GM23248 (cell line): ENCODE results near the gene ACAA1. TPM values are rescaled to one million over a fixed set of nuclear protein-coding genes. Genes with fewer than 3 reads are reported as not detected.

Source experiments
- DNase-seq: peaks from one replicate; pipeline ENCODE4 v3.0.0-alpha.2; 2015
- H2AFZ ChIP-seq: fragments of 200-600 bp; sonication (generic); 2 replicates; pipeline ENCODE4 v1.6.1; 2016; ENCODE audit warnings: antibody characterized with exemption
- H3F3A ChIP-seq: fragments of 200-600 bp; sonication (generic); 2 replicates; pipeline ENCODE4 v1.6.1; 2016; ENCODE audit warnings: mild to moderate bottlenecking, antibody characterized with exemption, mixed run types; ENCODE audit not compliant: insufficient read depth
- H3K27ac ChIP-seq: fragments of 200-600 bp; sonication (generic); 2 replicates; pipeline ENCODE4 v1.5.1; 2016; ENCODE audit warnings: mild to moderate bottlenecking
- H3K27me3 ChIP-seq: fragments of 200-600 bp; sonication (generic); replicated peaks from 2 replicates; pipeline ENCODE4 v1.6.1; 2016; ENCODE audit warnings: mild to moderate bottlenecking; ENCODE audit not compliant: insufficient read depth
- H3K36me3 ChIP-seq: fragments of 200-600 bp; sonication (generic); 2 replicates; pipeline ENCODE4 v1.6.1; 2016; ENCODE audit warnings: low read depth, mild to moderate bottlenecking
- H3K4me1 ChIP-seq: fragments of 200-600 bp; sonication (generic); 2 replicates; pipeline ENCODE4 v1.6.1; 2016; ENCODE audit warnings: mild to moderate bottlenecking; ENCODE audit not compliant: insufficient read depth
- H3K4me2 ChIP-seq: fragments of 200-600 bp; sonication (generic); one replicate; pipeline ENCODE4 v1.6.1; 2016; ENCODE audit warnings: mild to moderate bottlenecking; ENCODE audit not compliant: unreplicated experiment
- H3K4me3 ChIP-seq: fragments of 200-600 bp; sonication (generic); 2 replicates; pipeline ENCODE4 v1.5.1; 2016; ENCODE audit warnings: mild to moderate bottlenecking
- H3K79me2 ChIP-seq: fragments of 200-600 bp; sonication (generic); 2 replicates; pipeline ENCODE4 v1.6.1; 2016; ENCODE audit warnings: mild to moderate bottlenecking; ENCODE audit not compliant: insufficient read depth
- H3K9ac ChIP-seq: fragments of 200-600 bp; sonication (generic); 2 replicates; pipeline ENCODE4 v1.6.1; 2016; ENCODE audit warnings: mild to moderate bottlenecking
- H3K9me2 ChIP-seq: fragments of 200-600 bp; sonication (generic); 2 replicates; pipeline ENCODE4 v1.6.1; 2016; ENCODE audit warnings: mixed run types, mild to moderate bottlenecking, moderate library complexity; ENCODE audit not compliant: insufficient read depth
- H3K9me3 ChIP-seq: fragments of 200-600 bp; sonication (generic); one replicate; pipeline ENCODE4 v1.6.1; 2017; ENCODE audit warnings: low read depth
- H4K20me1 ChIP-seq: fragments of 200-600 bp; sonication (generic); 2 replicates; pipeline ENCODE4 v1.6.0; 2016; ENCODE audit not compliant: insufficient read depth
- EZH2 ChIP-seq: fragments of 200-600 bp; sonication (generic); IDR thresholded peaks from 2 replicates; pipeline ENCODE4 v1.6.1; 2018; ENCODE audit warnings: antibody characterized with exemption, mild to moderate bottlenecking; ENCODE audit not compliant: insufficient read depth, poor library complexity, severe bottlenecking
- EZH2phosphoT487 ChIP-seq: fragments of 200-600 bp; sonication (generic); IDR thresholded peaks from 2 replicates; pipeline ENCODE4 v1.6.1; 2018; ENCODE audit warnings: antibody characterized with exemption, moderate library complexity, mild to moderate bottlenecking, low read depth; ENCODE audit not compliant: insufficient read depth
- WGBS, 2 experiments: methylation state at CpG; one replicate each; pipeline ENCODE4 v1.1.6; 2015 to 2017; ENCODE audit warnings: low lambda C conversion rate in 2 of 2, low coverage in 1 of 2; ENCODE audit errors: missing lambda C conversion rate in 2 of 2; 5-methylcytosine and 5-hydroxymethylcytosine counted together
- in situ Hi-C: fragments of 300-500 bp; cut with MboI; formaldehyde crosslinking; loops from 2 replicates; pipeline ENCODE4 v1.15.0; 2020
- polyA plus RNA-seq: library from polyadenylated mRNA; unstranded; fragments of >200 nt; fragmentation: Nextera tagmentation; extraction: Ambion mirVana; gene quantifications from 2 replicates; pipeline ENCODE4 v1.2.1, GENCODE V29; 2016
- total RNA-seq: library from RNA; depleted of rRNA; stranded (reverse); fragments of >200 nt; shearing (Covaris generic); gene quantifications from 2 replicates; pipeline ENCODE4 v1.2.3, GENCODE V29; 2014

Gene ACAA1
- total and polyA plus RNA-seq, 2 experiments from 2014 or later = 32.9 to 50.5 TPM

GRCh38 chr3:38117748-38118420 lies 19.0 kb downstream of the ACAA1 start:
- H3K9me3 ChIP-seq = no peaks in the 10 kb centered on the region
- H3K9ac ChIP-seq = no peak overlapping the region
- no peaks in the 10 kb centered on the region for H3K4me1 ChIP-seq
- H3K27ac ChIP-seq = no peak overlapping the region
- in situ Hi-C loops = loop anchor here (25.0 kb wide), 1 partner anchor 369 kb away; the partner anchor contains the start of gene EXOG
- H2AFZ ChIP-seq = no peak overlapping the region
- no peaks in the 10 kb centered on the region for H3K79me2 ChIP-seq
- no peaks in the 10 kb centered on the region for H3K36me3 ChIP-seq
- no peak overlapping the region for H3K4me3 ChIP-seq
- no peaks in the 10 kb centered on the region for H3F3A ChIP-seq
- WGBS, 2 experiments = 42 to 51% methylated on average over 9 to 11 of the region's 11 CpGs
- H3K27me3 ChIP-seq = no peaks in the 10 kb centered on the region
- TF ChIP-seq EZH2phosphoT487 = no peak
- no peak for TF ChIP-seq EZH2
- no peak overlapping the region for H3K4me2 ChIP-seq
- H3K9me2 ChIP-seq = no peaks in the 10 kb centered on the region
- DNase-seq = peak; percentile 78
- H4K20me1 ChIP-seq = no peaks in the 10 kb centered on the region

- Histone ChIP-seq H3K9ac (no peak overlapping the region), H3K36me3 (no peaks in the 10 kb centered on the region), H3K27me3 (no peaks in the 10 kb centered on the region), H3K4me1 (no peaks in the 10 kb centered on the region), H3K79me2 (no peaks in the 10 kb centered on the region), H4K20me1 (no peaks in the 10 kb centered on the region), H3K9me3 (no peaks in the 10 kb centered on the region), H2AFZ (no peak overlapping the region), H3K4me2 (no peak overlapping the region), H3K27ac (no peak overlapping the region), H3F3A (no peaks in the 10 kb centered on the region), H3K4me3 (no peak overlapping the region), H3K9me2 (no peaks in the 10 kb centered on the region)
- peak; percentile 32 for DNase-seq
- in situ Hi-C loops = loop anchor here (25.0 kb wide), 1 partner anchor 370 kb away; the partner anchor contains the start of gene EXOG
- WGBS, 2 experiments = 62 to 70% methylated on average over 9 to 10 of the region's 10 CpGs
- no peak for TF ChIP-seq EZH2
- no peak for TF ChIP-seq EZH2phosphoT487
Observed at GRCh38 chr3:38117163-38117716, 19.7 kb downstream of the ACAA1 start.

GRCh38 chr3:38116471-38117162 lies 20.3 kb downstream of the ACAA1 start:
- Histone ChIP-seq H3K4me1 (no peaks in the 10 kb centered on the region), H3K79me2 (no peaks in the 10 kb centered on the region), H3K9me3 (no peaks in the 10 kb centered on the region), H2AFZ (no peak overlapping the region), H3K4me3 (no peak overlapping the region), H3K36me3 (no peaks in the 10 kb centered on the region), H3K4me2 (no peak overlapping the region), H3K27ac (no peak overlapping the region), H3F3A (no peaks in the 10 kb centered on the region), H3K9me2 (no peaks in the 10 kb centered on the region), H3K27me3 (no peaks in the 10 kb centered on the region), H4K20me1 (no peaks in the 10 kb centered on the region), H3K9ac (no peak overlapping the region)
- in situ Hi-C loops = loop anchor here (25.0 kb wide), 1 partner anchor 371 kb away; the partner anchor contains the start of gene EXOG
- TF ChIP-seq EZH2 (no peak), EZH2phosphoT487 (no peak)
- 75 to 82% methylated on average over 11 to 12 of the region's 12 CpGs for WGBS, 2 experiments
- peak; percentile 12 for DNase-seq

GRCh38 chr3:38115645-38116427 lies 21.1 kb downstream of the ACAA1 start:
- Histone ChIP-seq H3K4me2 (no peak overlapping the region), H3K36me3 (no peaks in the 10 kb centered on the region), H3K4me3 (no peak overlapping the region), H3K79me2 (no peaks in the 10 kb centered on the region), H3K27me3 (no peaks in the 10 kb centered on the region), H3K27ac (no peak overlapping the region), H3F3A (no peaks in the 10 kb centered on the region), H3K9me3 (no peaks in the 10 kb centered on the region), H3K9me2 (no peaks in the 10 kb centered on the region), H2AFZ (no peak overlapping the region), H3K4me1 (no peaks in the 10 kb centered on the region), H4K20me1 (no peaks in the 10 kb centered on the region), H3K9ac (no peak overlapping the region)
- WGBS, 2 experiments = 52 to 62% methylated on average over 9 of the region's 9 CpGs
- no peak for TF ChIP-seq EZH2phosphoT487
- TF ChIP-seq EZH2 = no peak
- in situ Hi-C loops = loop anchor here (25.0 kb wide), 1 partner anchor 371 kb away; the partner anchor contains the start of gene EXOG
- no peak for DNase-seq
